ENCODE results near the gene MINAR2. TPM values are rescaled to one million over a fixed set of nuclear protein-coding genes. Genes with fewer than 3 reads are reported as not detected.

The MINAR2 gene
- total RNA-seq (2022; extraction: Qiagen RNA extraction; ENCODE audit: low read depth) = not detected in 5 replicates

GRCh38 chr5:129747572-129748407 lies at the start of gene MINAR2:
MINAR2 (plus strand) TSS chr5:129748094; CDS start chr5:129748191, 97 bp downstream.

Other genes with a start within 250 kb of the MINAR2 start
- 0.09 to 0.40 TPM (median 0.11 TPM) in 4 of 5 replicates, not detected in the other for gene CHSY3, start 156.4 kb downstream of the MINAR2 start, total RNA-seq (2022; extraction: Qiagen RNA extraction; ENCODE audit: low read depth)